D721Med (cell line): ENCODE data around the gene SLC22A1.
"Not testable (repeated sequence)": the region's sequence is repeated elsewhere in the genome, so short reads cannot be mapped to it uniquely, and the experiment has no call there.

ENCODE experiments used
- DNase-seq: peaks from one replicate; pipeline ENCODE4 v3.0.0; 2011; ENCODE audit warnings: low spot score; ENCODE audit not compliant: insufficient read length
- FAIRE-seq: peaks from 2 replicates; lab custom pipeline; 2011; peaks lifted over from hg19 to GRCh38; lab: Jason Lieb, UNC
- TF ChIP-seq, protein P1 (sequence below): IDR thresholded peaks from 2 replicates; pipeline ENCODE4 v1.5.1; 2012; ENCODE audit warnings: mild to moderate bottlenecking, control low read depth; ENCODE audit not compliant: insufficient read depth; ENCODE audit errors: missing control alignments

The SLC22A1 gene

DNA sequence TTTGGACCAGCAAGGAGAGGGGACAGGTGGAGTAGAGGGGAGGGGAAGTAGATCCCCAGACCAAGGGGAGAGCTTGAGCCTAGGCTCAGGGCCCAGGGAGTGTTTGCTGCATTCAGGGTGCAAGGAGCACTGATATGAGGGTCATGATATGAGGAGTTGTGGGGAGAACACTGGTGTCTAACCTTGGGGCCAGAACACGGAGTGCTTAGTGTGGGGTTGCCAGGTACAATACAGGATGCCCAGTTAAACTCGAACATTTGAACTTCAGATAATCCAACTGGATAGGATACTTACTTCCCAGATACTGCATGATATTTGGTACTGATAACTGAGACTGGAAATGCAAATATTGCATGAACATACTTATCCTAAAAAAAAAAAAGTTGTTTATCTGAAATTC, 2.4 kb downstream of the SLC22A1 start:
- TF ChIP-seq, protein P1, sequence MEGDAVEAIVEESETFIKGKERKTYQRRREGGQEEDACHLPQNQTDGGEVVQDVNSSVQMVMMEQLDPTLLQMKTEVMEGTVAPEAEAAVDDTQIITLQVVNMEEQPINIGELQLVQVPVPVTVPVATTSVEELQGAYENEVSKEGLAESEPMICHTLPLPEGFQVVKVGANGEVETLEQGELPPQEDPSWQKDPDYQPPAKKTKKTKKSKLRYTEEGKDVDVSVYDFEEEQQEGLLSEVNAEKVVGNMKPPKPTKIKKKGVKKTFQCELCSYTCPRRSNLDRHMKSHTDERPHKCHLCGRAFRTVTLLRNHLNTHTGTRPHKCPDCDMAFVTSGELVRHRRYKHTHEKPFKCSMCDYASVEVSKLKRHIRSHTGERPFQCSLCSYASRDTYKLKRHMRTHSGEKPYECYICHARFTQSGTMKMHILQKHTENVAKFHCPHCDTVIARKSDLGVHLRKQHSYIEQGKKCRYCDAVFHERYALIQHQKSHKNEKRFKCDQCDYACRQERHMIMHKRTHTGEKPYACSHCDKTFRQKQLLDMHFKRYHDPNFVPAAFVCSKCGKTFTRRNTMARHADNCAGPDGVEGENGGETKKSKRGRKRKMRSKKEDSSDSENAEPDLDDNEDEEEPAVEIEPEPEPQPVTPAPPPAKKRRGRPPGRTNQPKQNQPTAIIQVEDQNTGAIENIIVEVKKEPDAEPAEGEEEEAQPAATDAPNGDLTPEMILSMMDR = no peak
- FAIRE-seq (no peak), DNase-seq (no peak)

DNA sequence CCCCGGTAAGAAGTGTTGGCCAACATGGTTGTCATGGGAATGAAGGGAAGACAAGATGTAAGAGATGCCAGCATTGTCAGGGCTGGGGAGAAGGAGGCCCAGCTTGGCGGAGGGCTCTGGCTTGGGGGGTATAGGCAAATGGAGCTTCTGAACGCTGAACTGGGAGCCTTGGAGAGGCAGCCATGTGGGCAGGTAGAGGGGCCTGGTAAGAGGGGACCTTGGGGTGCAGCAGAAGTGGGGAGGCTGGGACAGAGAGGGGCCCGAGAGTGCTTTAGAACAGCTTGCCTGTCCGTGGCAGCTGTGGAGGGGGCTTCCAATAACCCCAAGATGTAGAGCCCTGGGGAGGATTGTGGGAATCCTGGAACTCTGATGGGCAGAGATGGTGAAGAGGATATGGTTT, 3.0 kb downstream of the SLC22A1 start:
- TF ChIP-seq, protein P1 = no peak
- DNase-seq (no peak), FAIRE-seq (no peak)

DNA sequence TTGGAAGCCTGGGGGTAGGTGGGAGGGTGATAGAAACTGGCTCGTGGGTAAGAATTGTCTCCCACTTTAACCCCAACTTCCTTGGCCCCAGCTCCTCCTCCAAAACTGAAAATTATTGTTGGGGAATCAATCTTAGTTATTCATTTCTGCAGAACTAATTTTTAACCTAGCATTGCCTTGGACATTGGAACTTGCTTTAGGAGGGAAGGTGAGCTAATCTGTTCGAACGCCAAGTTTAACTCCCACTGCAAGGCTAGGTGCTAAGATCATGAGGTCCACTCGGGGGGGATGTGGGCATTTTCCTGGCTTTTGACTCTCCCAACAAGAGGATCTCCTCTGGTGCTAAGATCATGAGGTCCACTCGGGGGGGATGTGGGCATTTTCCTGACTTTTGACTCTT, 3.5 kb downstream of the SLC22A1 start:
- DNase-seq, FAIRE-seq: not testable (repeated sequence)

DNA sequence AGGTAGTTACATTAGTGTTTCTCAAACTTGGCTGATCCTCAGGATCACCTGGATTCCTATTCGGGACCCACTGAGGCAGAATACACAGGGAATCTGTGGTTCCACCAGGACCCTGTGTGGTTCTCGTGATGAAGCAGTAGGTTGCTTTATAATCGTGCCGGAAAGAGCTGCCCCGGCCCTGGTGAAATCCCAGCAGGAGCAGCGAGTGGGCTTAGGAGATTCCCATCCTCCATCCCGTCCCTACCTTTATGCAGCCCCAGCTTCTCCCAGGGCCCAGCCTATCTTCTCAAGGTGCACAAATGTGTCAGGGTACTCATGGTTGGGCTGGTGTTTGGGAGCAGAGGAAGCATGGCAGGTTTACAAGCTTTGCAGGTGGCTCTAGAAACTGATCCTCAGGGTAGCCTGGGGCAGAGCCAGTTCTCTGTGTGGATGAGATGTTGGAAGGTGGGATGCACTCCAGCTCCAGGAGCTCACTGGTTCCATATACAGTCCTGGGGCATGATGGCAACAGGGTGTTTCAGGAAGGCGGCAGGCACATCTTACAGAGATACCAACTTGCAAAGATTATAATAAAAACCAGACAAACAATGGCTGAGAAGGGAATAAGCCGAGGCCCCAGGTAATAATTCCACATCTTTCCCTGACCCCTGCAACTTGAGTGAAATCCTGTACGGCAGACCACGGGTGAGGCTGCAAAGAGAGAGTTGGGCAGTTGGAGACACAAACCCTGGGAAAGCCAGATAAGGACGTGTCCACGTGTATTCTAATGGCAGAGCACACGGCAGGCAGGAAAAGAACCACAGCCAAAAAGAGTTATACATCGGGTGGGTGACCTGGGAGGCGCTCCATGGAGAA, 5.9 kb downstream of the SLC22A1 start:
- DNase-seq (no peak), FAIRE-seq (no peak)
- TF ChIP-seq, protein P1 = no peak

DNA sequence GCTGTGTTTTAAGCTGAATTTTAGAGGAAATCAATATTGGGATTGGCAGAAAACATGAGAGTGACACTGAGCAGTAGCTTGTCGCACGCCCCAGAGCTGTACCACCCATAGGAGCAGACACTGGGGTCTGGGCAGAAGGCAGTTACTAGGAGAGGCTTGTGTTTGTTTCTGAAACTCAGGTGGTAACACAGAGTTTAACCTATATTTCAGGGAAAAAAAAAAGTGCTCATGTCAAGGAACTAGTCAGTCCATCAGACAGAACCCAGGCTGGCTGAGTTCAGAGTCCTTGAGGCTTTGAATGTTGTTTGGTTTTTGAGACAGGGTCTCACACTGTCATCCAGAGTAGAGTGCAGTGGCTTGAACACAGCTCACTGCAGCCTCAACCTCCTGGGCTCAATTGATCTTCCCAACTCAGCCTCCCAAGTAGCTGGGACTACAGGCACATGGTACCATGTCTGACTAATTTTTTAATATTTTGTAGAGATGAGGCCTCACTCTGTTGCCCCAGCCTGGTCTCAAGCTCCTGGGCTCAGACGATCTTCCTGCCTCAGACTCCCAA, 6.6 kb downstream of the SLC22A1 start:
- TF ChIP-seq, protein P1 = no peak
- no peak for FAIRE-seq
- no peak for DNase-seq

DNA sequence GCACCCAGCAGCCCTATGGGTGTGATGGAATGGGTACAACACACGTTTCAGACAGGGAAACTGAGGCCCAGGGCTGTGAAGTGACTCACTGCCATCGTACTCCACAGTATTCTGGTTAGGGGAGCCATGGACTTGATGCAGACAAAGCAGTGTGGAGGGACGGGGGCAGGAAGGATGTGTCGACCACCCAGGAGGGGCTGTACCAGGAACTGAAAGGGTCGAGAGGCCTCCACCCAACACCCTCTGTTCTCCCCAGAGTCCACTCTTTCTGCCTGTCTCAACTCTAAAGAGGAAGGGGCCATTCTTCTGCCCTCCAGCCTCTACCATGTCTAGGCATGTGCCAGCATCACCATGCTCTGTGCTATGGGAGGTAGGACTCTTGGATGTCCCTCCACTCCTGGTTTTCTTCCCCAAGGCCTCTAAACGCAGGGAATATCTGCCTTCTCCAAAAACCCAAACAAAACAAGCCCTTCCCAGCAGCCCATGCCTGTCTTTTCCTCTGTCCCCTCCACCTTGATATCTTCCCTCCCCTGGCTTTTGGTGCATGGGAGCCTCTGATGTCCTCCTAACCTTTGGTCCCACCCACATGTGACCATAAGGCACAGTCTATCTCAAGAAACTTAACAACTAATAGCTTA, 7.4 kb downstream of the SLC22A1 start:
- FAIRE-seq = no peak
- no peak for DNase-seq
- TF ChIP-seq, protein P1 = no peak

DNA sequence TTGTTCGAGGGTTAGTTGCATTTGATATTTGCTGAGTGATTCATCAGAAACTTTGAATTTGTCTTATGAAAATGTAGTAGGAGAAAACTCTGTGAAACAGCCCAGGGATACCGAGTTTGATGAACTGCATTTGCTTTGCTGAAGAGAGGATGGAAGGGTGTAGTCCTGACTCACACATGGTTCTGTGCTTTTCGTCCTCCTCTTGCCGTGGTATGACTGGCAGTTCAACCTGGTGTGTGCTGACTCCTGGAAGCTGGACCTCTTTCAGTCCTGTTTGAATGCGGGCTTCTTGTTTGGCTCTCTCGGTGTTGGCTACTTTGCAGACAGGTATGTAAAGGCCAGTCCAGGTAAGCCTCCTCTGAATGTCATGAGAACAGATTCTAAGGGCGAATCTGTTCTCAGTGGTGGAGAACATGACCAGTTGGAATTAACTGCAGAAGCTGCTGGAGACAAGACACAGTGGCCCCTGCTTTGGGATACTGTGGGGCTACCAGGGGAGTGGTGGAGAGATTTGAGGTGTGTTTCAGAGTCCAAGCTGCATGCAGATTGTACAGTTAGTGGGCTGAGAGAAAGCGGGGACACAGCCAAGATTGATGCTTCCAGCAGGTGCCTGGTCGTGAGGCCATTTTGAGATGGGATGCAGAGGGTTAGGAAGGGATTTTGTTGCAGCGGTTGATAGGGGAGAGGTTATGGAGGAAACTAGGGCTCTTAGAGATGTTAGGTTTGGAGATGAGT, 8.4 kb downstream of the SLC22A1 start:
- DNase-seq = no peak

More for the DNA sequence above, 8.4 kb downstream of the SLC22A1 start:
- TF ChIP-seq, protein P1 = no peak
- FAIRE-seq = no peak
